ENCODE results near the gene TCTN1. TPM values are rescaled to one million over a fixed set of nuclear protein-coding genes. Genes with fewer than 3 reads are reported as not detected.

The TCTN1 gene
- total RNA-seq, 1 experiment from 2014 or later: 94.0 TPM

GRCh38 chr12:110680032-110680431 is 66.1 kb downstream of the TCTN1 start:
- DNase-seq (ENCODE audit: low spot score): no peak

GRCh38 chr12:110683888-110684287 is 70.0 kb downstream of the TCTN1 start:
- no peak for DNase-seq (ENCODE audit: low spot score)

GRCh38 chr12:110684312-110684836 is 70.4 kb downstream of the TCTN1 start:
- DNase-seq (ENCODE audit: low spot score): no peak

GRCh38 chr12:110686294-110686903 is 72.5 kb downstream of the TCTN1 start:
- no peak for DNase-seq (ENCODE audit: low spot score)

- no peak for DNase-seq (ENCODE audit: low spot score)
These were observed 73.7 kb downstream of the TCTN1 start for GRCh38 chr12:110687396-110688169.

GRCh38 chr12:110688446-110689280 is 74.7 kb downstream of the TCTN1 start, which contains the start of gene HVCN1:
HVCN1 (minus strand) TSS chr12:110689115; CDS start chr12:110683245, 5,870 bp downstream.
- DNase-seq (ENCODE audit: low spot score): no peak

- no peak for DNase-seq (ENCODE audit: low spot score)
These were observed 75.6 kb downstream of the TCTN1 start for GRCh38 chr12:110689281-110690126.

- DNase-seq (ENCODE audit: low spot score): no peak
These were observed 76.2 kb downstream of the TCTN1 start for GRCh38 chr12:110690127-110690430.

- no peak for DNase-seq (ENCODE audit: low spot score)
These were observed 79.8 kb downstream of the TCTN1 start for GRCh38 chr12:110693731-110694130.

- DNase-seq (ENCODE audit: low spot score): no peak
These were observed 80.5 kb downstream of the TCTN1 start for GRCh38 chr12:110694330-110694901.

- DNase-seq (ENCODE audit: low spot score): no peak
These were observed 82.4 kb downstream of the TCTN1 start for GRCh38 chr12:110696283-110696682.

- no peak for DNase-seq (ENCODE audit: low spot score)
These were observed 83.3 kb downstream of the TCTN1 start for GRCh38 chr12:110697236-110697635.

GRCh38 chr12:110698171-110698902 is 84.4 kb downstream of the TCTN1 start:
- peak; percentile 88 for DNase-seq (ENCODE audit: low spot score)

Other genes starting within 250 kb of the TCTN1 start
- gene ANAPC7, start 210.4 kb upstream of the TCTN1 start, total RNA-seq (2014; rRNA removed; shearing (Covaris generic)): 81.1 and 103 TPM in 2 replicates
- 411 and 467 TPM in 2 replicates for gene ARPC3, start 163.8 kb upstream of the TCTN1 start, total RNA-seq (2014; rRNA removed; shearing (Covaris generic))
- 47.8 and 58.1 TPM in 2 replicates for gene GPN3, start 145.9 kb upstream of the TCTN1 start, total RNA-seq (2014; rRNA removed; shearing (Covaris generic))
- 13.5 and 19.4 TPM in 2 replicates for gene FAM216A, start 145.3 kb upstream of the TCTN1 start, total RNA-seq (2014; rRNA removed; shearing (Covaris generic))
- 124 and 205 TPM in 2 replicates for gene VPS29, start 112.0 kb upstream of the TCTN1 start, total RNA-seq (2014; rRNA removed; shearing (Covaris generic))
- gene RAD9B, start 111.8 kb upstream of the TCTN1 start, total RNA-seq (2014; rRNA removed; shearing (Covaris generic)): 0.89 and 2.1 TPM in 2 replicates
- gene PPTC7, start 30.8 kb upstream of the TCTN1 start, total RNA-seq (2014; rRNA removed; shearing (Covaris generic)): 2.7 and 3.6 TPM in 2 replicates
- 0.14 and 0.95 TPM in 2 replicates for gene HVCN1, start 75.0 kb downstream of the TCTN1 start, total RNA-seq (2014; rRNA removed; shearing (Covaris generic))
- 195 and 212 TPM in 2 replicates for gene PPP1CC, start 128.8 kb downstream of the TCTN1 start, total RNA-seq (2014; rRNA removed; shearing (Covaris generic))
- gene CCDC63, start 232.9 kb downstream of the TCTN1 start, total RNA-seq (2014; rRNA removed; shearing (Covaris generic)): not detected in 2 replicates